GM12873 (cell line): ENCODE data around the gene HNRNPCL2.
"Not testable (repeated sequence)": the region's sequence is repeated elsewhere in the genome, so short reads cannot be mapped to it uniquely, and the experiment has no call there.

Experiments
- TF ChIP-seq, protein P1 (sequence below): IDR thresholded peaks from 2 replicates; pipeline ENCODE4 v1.5.1; 2012; ENCODE audit warnings: low read depth, mild to moderate bottlenecking, moderate library complexity, low read length, control low read depth; ENCODE audit not compliant: insufficient read depth; ENCODE audit errors: missing control alignments

Gene HNRNPCL2

DNA sequence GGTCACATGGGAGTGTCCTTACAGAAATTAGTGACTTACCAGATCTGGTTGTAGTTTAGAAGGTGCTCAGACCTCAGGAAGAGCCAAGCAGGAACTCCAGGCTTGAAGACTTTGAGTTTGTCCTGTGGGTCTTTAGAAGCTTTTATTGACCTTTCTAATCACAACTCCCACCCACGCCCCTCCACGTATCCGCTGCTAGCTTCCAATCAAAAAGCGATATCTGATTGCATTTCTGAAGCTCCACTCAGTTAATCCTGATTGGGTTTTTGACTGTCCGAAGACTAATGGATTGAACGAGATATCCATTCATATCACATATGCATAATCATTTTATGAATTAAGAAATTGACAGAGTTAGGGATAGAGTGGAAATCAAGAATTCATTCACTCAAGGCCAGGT lies at the start of gene HNRNPCL2:
Gene HNRNPCL2 (minus strand): TSS at position 101 of the 400 bp plus-strand sequence. CDS start 454 bp downstream, outside the sequence.
- TF ChIP-seq, protein P1, sequence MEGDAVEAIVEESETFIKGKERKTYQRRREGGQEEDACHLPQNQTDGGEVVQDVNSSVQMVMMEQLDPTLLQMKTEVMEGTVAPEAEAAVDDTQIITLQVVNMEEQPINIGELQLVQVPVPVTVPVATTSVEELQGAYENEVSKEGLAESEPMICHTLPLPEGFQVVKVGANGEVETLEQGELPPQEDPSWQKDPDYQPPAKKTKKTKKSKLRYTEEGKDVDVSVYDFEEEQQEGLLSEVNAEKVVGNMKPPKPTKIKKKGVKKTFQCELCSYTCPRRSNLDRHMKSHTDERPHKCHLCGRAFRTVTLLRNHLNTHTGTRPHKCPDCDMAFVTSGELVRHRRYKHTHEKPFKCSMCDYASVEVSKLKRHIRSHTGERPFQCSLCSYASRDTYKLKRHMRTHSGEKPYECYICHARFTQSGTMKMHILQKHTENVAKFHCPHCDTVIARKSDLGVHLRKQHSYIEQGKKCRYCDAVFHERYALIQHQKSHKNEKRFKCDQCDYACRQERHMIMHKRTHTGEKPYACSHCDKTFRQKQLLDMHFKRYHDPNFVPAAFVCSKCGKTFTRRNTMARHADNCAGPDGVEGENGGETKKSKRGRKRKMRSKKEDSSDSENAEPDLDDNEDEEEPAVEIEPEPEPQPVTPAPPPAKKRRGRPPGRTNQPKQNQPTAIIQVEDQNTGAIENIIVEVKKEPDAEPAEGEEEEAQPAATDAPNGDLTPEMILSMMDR: not testable (repeated sequence)

DNA sequence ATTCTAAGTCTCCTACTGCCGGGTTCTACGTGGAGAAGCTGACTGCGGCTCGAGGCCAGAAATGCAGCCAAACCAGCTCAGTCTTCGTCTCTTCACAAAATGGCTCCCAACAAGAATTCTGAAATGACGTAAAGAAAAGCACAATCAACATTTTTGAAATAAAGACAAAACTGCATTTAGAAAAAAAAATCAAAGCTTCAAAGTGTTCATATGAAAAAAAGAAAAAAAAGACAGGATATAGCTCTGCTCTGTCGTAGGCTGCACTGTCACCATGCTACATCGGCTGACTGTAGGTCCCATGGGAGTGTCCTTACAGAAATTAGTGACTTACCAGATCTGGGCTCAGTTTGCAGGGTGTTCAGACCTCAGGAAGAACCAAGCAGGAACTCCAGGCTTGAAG lies 48.9 kb upstream of the HNRNPCL2 start, which contains the start of gene HNRNPCL4:
Gene HNRNPCL4 (minus strand): TSS at position 101 of the 400 bp plus-strand sequence. CDS start 164 bp downstream, outside the sequence.
- TF ChIP-seq, protein P1: not testable (repeated sequence)

DNA sequence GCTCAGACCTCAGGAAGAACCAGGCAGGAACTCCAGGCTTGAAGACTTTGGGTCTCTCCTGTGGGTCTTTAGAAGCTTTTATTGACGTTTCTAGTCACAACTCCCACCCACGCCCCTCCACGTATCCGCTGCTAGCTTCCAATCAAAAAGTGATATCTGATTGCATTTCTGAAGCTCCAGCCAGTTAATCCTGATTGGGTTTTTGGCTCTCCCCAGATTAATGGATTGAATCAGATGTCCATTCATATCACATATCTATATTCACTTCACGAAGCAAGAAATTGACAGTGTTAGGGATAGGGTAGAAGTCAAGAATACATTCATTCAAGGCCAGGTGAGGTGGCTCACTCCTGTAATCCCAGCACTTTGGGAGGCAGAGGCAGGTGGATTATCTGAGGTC lies 39.3 kb upstream of the HNRNPCL2 start, which contains the start of gene PRAMEF26:
Gene PRAMEF26 (minus strand): TSS at position 101 of the 400 bp plus-strand sequence. CDS start 2,914 bp downstream, outside the sequence.
- TF ChIP-seq, protein P1: not testable (repeated sequence)

DNA sequence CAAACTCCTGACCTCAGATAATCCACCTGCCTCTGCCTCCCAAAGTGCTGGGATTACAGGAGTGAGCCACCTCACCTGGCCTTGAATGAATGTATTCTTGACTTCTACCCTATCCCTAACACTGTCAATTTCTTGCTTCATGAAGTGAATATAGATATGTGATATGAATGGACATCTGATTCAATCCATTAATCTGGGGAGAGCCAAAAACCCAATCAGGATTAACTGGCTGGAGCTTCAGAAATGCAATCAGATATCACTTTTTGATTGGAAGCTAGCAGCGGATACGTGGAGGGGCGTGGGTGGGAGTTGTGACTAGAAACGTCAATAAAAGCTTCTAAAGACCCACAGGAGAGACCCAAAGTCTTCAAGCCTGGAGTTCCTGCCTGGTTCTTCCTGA lies 46.2 kb downstream of the HNRNPCL2 start, which contains the start of gene PRAMEF25:
Gene PRAMEF25 (plus strand): TSS at position 301 of the 400 bp plus-strand sequence. CDS start 2,920 bp downstream, outside the sequence.
- TF ChIP-seq, protein P1: not testable (repeated sequence)
